HG03175 (cell line): ENCODE measurements around the gene TANC1.
"Not testable (repeated sequence)": the region's sequence is repeated elsewhere in the genome, so short reads cannot be mapped to it uniquely, and the experiment has no call there.

Experiments used
- ATAC-seq: cut with Tn5 transposase; IDR thresholded peaks from one replicate; pipeline ENCODE4 v1.9.1; 2021; ENCODE audit warnings: mild to moderate bottlenecking, moderate library complexity; ENCODE audit not compliant: unreplicated experiment

Gene TANC1

DNA sequence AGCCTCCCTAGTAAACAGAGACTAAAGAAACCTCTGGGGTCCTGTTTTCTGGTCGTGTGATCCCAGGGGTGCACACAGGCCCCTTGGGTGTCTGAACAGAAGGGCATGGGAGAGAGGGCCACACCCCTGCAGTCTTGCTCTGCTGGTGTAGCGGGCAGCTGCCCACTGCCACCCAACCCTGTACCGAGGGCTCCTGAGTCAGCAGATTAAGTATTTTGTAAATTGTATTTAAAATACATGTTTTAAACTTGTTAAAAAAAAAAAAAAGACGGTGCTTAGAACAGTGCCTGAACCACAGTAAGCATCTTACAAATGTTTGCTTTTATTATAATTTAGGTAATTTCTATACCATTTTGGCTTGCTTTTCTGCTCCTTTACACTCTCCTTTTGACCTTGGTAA, 113.7 kb downstream of the TANC1 start:
- no peak for ATAC-seq

DNA sequence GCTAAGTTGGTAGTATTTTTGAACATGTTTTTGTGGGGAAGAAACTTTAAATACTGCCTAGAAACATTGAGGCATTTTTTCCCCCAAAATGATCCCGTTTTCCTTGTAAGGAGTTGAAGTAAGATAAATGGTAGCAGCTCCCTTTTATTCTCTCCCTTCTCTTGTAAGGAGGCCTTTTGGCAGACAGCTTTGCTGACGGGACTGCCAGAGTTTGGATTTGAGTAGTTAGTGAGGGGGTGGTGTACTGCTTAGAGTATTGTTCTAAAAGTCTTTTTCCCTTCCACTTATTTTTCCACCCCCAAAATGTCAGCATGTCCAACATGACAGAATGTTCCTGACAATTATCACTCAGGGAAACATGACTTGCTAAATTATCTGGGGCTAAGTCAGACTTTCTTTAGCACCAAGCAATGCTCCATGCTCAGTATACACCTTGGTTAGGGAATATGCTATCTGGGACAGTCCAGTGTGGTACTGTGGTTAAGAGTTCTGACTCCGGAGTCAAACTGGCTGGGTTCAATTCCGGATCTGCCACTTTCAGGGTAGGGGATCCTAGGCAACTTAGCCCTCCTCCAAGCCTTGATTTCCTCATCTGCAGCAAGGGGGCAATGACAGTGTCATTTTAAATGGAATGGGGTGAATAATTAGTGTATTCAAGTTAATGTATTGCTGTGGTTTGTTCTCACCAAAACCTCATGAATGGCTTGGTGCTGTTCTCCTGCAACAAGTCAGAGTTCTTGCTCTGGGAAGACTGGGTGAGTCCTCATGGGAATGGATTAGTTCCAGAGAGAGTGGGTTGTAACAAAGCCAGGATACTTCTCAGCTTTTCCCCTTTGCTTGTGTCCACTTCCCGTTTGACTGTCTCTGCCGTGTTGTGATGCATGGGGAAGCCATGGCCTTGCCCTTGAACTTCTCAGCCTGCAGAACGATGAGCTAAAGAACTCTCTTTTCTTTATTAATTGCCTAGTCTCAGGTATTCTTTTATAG, 116.2 kb downstream of the TANC1 start:
- no peak for ATAC-seq

DNA sequence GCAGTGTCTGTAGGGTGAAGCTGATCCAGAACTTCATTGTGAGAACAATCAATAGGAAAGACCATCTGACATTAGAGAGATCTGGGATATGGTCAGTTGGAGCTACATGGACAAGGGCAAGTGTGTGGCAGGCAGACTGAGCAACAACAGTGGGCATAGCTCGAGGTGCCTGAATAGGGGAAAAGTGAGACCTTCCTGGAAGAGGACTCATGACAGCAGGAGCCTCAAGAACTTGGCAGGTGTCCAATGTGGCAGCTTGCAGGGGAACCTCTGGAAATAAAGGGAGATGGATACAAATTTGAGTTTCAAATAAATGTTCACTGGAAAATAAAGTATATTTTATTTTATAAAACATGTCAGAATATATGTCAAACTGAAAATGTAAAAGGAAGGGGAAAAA, 117.9 kb downstream of the TANC1 start:
- no peak for ATAC-seq

- no peak for ATAC-seq
Measured at GRCh38 chr2:159086826-159087225, 118.4 kb downstream of the TANC1 start.

- no peak for ATAC-seq
Measured at GRCh38 chr2:159088906-159089305, 120.5 kb downstream of the TANC1 start.

- ATAC-seq, result no peak
Measured at GRCh38 chr2:159089543-159089942, 121.1 kb downstream of the TANC1 start.

- no peak for ATAC-seq
Measured at GRCh38 chr2:159090514-159091201, 122.2 kb downstream of the TANC1 start.

GRCh38 chr2:159091381-159091780, 122.9 kb downstream of the TANC1 start:
- ATAC-seq, result no peak

DNA sequence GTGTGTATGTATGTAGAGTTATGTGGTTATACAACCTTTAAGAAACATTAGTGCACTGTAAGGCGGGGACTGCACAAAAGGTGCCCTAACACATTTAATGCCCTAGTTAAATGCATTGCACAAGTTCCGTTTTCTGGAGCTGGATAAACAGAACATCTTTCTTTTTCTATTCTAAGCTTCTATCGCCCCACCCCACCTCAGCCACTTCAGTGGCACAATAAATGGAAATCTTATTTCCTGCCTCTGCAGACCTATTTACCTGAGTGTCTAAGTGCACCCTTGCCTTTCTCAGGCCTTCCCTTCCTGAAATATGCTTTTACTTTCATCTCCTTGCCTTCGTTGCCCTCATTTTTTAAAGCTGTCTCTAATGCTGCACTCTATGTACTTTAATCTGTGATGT, 123.5 kb downstream of the TANC1 start:
- ATAC-seq, result no peak

GRCh38 chr2:159093497-159093896, 125.1 kb downstream of the TANC1 start:
- ATAC-seq, result no peak

- ATAC-seq, result no peak
Measured at GRCh38 chr2:159094173-159094737, 125.8 kb downstream of the TANC1 start.

DNA sequence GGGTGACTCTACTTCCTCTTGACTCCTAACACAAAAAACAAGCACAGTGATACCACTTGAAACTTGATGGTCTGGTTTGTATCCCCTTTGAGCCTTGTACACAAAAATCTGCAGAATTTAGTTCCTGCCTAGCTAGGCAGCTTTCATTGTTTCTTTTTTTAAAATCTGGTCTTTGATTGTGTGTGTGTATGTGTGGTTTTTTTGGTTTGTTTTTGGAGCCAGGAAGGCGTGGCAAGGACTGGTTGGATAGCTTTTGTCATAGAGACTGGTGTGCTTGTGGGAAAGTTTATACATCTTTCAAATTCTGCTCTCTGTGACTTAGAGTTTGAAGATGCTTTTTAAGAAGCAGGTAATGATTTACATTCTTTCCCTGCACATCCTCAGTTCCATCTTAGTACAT, 127.4 kb downstream of the TANC1 start:
- ATAC-seq, result no peak

DNA sequence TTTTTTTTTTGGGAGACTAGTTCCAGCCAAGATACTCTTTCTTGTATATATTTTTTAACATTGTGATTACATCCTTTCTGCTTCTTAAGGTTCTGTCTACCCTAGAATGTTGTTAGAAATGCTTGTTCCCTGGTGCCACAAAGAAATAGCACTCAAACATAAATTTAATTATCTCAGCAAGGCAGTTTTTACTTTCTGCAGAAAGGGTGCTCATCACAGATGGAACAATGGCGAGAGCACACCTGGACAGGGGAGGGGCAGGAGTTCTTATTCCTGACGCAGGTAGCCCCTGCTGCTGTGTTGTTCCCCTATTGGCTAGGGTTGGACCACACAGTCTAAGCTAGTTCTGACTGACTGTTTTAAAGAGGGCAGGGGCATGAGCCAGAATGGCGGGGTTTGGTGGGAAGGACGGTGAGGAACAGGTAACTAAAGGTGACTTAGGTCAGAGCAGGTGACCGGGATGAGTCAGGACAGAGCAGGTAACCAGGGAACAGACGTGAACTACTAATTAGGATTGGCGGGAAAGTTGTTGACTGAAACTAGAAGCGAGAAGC, 127.9 kb downstream of the TANC1 start:
- not testable (repeated sequence) for ATAC-seq

DNA sequence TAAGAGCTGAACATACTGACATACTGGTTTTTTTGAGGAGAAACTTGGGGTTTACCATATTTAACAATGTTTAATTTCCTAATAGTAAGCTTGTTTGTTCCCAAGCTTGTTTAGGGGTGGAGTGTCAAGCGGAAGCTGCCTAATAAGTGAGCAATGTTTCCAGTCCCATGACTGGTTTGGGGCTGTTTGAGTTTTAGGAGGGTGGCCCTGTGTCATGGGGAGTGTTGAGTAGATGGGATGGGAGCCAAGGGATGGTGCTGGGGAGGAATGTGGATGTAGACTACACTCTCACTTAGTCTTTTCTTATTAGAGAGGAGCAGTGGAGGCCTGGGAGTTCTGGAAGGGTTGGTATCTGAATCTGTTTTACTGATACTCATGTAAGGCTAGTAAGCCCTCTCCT, 128.5 kb downstream of the TANC1 start:
- no peak for ATAC-seq

DNA sequence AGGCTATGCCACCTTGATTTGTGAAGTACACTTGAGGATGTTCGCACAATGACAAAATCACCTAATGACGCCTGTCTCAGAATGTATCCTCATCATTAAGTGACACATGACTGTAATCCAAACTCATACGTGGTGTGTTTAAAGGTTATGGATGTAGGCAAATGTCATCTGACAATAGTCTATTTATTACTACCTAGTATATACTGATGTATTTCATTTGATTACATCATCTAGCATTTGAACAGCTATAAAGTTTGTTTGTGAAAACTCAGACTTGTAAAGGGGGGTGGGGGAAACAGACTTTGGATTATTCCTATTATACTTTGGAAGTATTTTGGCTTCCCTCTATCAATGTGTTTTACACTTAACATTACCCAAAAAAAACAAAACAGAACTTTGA, 129.9 kb downstream of the TANC1 start:
- no peak for ATAC-seq

GRCh38 chr2:159098921-159099411, 130.5 kb downstream of the TANC1 start:
- ATAC-seq, result no peak

GRCh38 chr2:159101755-159102489, 133.5 kb downstream of the TANC1 start:
- ATAC-seq, result no peak

GRCh38 chr2:159103411-159103810, 135.0 kb downstream of the TANC1 start:
- no peak for ATAC-seq

DNA sequence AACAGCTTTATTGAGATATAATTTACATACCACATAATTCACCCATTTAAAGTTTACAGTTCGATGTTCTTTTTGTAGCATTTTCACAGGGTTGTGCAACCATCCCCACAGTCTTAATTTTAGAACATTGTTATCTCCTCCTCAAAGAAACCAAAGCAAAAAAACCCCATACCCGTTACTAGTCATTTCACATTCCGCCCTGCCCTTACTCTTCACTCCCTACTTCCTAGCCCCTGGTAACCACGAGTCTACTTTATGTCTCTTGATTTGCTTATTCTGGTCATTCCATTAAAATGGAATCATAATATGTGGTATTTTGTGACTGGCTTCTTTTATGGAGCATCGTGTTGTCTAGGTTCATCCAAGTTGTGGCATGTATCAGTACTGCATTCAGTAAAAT, 137.7 kb downstream of the TANC1 start:
- ATAC-seq, result no peak

- no peak for ATAC-seq
Measured at GRCh38 chr2:159108181-159108893, 139.9 kb downstream of the TANC1 start.
